Sciatic nerve (tissue), 2 donors: ENCODE data around the gene NFASC. TPM values are rescaled to one million over a fixed set of nuclear protein-coding genes. Genes with fewer than 3 reads are reported as not detected.

ENCODE experiments used
- ATAC-seq: fragments of 200-7000 bp; cut with Tn5 transposase; one replicate; pipeline ENCODE4 v1.9.1; 2020; ENCODE audit warnings: mild to moderate bottlenecking, moderate library complexity
- DNase-seq: peaks from one replicate; pipeline ENCODE4 v3.0.0-alpha.2; 2020; ENCODE audit warnings: low spot score
- intact Hi-C: fragments of 100-400 bp; cut with DNase I; formaldehyde crosslinking; loops from one replicate; pipeline ENCODE4 v1.14.2; 2022
- total RNA-seq: library from RNA; stranded (reverse); fragmentation: NEBNext Ultra II Directional; extraction: Animal tissue kit (Norgen Biotek cat#: 25700); gene quantifications from one replicate; pipeline ENCODE4 v1.2.1, GENCODE V29; 2021
- donor health status: DM: no; HTN: no; CAD: no.
- donor health status: DM: no; HTN: no; CAD: no.

The NFASC gene
- total RNA-seq, 1 donor from 2014 or later: 140 TPM

DNA sequence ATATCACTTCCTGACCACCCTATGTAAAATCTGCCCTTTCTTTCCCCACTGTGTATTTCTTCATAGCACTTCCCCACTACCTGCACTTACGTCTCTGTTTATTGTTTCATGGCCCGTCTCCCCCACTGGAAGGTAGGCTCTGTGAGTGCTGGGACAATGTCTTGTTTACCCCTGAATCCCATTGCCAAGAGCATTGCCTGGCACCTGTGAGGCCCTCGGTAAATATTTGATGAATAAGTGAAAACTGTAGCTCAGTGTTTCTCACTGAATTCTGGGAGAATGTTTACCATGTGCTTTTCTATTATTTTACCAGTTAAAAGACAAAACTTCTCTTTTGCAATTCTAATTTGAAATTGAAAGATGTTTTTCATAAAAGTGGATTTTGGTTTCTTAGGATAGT is 11.8 kb downstream of the NFASC start:
- intact Hi-C loops: no loop called here
- ATAC-seq: no peak
- DNase-seq: no peak

DNA sequence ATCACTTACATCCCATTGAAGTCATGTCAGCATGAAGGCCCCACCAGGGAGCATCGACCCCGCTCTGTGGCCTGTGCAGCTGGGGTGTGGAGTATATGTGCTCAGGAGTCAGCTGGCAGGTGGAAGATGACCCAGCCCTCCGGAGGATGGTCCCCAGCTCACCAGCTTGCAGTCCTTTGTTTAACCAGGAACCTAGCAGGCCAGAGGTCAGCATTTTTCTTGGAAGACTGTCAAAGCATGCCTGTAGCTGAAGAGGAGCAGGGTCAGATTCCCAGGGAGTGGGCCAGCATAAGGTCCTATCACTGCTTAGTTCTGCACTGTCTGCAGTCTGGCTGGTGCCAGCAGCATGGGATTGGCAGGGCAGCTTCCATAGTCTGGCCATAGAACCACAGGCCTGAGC is 12.7 kb downstream of the NFASC start:
- intact Hi-C loops: no loop called here
- ATAC-seq: no peak
- no peak for DNase-seq

DNA sequence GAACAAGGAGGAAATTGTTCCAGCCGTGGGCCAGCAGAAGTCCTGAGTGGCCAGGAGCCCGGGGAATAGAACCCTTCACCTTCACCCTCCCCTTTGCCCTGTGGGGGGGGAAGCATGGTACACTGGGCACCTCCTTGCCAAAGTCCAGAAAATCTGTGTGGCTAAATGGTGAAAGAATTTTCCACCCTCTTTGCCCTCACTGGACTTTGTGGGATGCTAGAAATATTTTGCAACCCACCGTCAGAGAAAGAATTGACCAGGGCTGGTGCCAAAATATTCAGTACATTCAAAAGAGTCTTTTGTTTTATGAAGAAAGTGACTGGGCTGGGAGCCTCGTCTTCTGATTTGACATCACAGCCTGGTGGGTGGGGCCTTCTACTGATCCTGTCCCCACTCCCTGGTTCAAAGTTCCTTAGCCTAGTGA is 14.6 kb downstream of the NFASC start:
- intact Hi-C loops: no loop called here
- DNase-seq: peak; percentile 80
- ATAC-seq: peak; percentile 89

GRCh38 chr1:204885790-204886189 is 15.1 kb downstream of the NFASC start:
- peak; percentile 76 for ATAC-seq

GRCh38 chr1:204887846-204888245 is 17.2 kb downstream of the NFASC start:
- DNase-seq: no peak
- no peak for ATAC-seq
- intact Hi-C loops: no loop called here

More at GRCh38 chr1:204885790-204886189, 15.1 kb downstream of the NFASC start:
- intact Hi-C loops: no loop called here
- no peak for DNase-seq

- intact Hi-C loops: no loop called here
- ATAC-seq (no peak), DNase-seq (no peak)
Measured at GRCh38 chr1:204888294-204888693, 17.6 kb downstream of the NFASC start.

DNA sequence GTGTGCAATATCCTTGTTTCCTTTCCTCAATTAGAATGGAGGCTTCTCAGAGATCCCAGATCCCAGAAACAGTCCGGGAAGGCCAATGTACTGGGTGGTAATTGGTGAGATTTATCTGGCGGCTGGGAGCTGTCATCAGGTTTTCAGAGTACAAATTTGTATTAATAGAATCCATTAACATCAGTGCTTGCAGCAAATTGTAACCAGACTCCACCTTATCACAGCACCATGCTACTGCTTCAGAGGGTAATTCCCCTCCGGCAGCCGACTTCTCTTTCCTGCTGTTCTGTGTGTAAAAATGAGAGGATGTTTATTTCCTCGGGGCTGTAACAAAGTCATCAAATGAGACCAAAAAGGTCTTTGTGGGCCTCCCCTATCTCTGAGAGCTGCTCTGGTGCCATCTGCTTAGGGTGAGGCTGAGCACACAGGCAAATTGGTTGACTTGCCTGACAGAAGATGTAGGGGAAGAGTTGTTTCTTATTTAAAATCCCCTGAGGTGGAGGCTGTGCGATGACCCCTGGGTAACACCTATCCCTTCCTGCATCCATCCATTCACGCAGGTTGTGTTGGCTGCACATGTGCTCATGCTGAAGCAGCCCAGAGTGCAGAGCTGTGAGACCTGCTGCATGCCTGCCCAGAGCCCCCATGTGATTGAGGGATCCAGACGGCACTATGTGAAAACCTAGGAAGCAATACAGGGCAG is 19.2 kb downstream of the NFASC start:
- DNase-seq (no peak), ATAC-seq (no peak)
- intact Hi-C loops: no loop called here

GRCh38 chr1:204891860-204892259 is 21.2 kb downstream of the NFASC start:
- ATAC-seq: no peak
- intact Hi-C loops: no loop called here

GRCh38 chr1:204894031-204894430 is 23.4 kb downstream of the NFASC start:
- DNase-seq (no peak), ATAC-seq (no peak)
- intact Hi-C loops: no loop called here

More at GRCh38 chr1:204891860-204892259, 21.2 kb downstream of the NFASC start:
- no peak for DNase-seq

GRCh38 chr1:204894606-204895005 is 23.9 kb downstream of the NFASC start:
- intact Hi-C loops: no loop called here
- no peak for ATAC-seq
- no peak for DNase-seq

GRCh38 chr1:204896023-204896422 is 25.4 kb downstream of the NFASC start:
- ATAC-seq (peak; percentile 41), DNase-seq (no peak)
- intact Hi-C loops: no loop called here

- intact Hi-C loops: no loop called here
- ATAC-seq (no peak), DNase-seq (no peak)
Measured at GRCh38 chr1:204896787-204897469, 26.3 kb downstream of the NFASC start.

GRCh38 chr1:204900721-204901120 is 30.1 kb downstream of the NFASC start:
- ATAC-seq (no peak), DNase-seq (no peak)
- intact Hi-C loops: no loop called here

DNA sequence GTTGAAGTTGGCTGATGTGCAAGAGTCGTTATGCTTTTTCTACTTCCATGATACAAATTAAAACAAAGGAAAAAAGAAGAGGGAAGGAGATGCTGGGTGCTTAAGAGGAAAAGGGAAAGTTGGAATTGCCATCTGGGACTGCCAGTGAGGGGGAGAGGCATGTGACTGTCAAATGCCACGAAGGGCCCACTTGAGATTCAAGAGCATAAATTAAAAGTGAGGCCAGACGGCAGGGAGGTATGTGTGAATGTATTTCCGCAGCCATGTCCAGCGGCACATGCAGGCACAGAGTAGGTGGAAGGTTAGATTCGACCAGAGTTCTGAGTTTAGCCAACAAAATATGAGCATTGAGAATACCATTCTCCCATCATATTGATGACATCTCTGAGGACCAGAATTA is 32.0 kb downstream of the NFASC start:
- intact Hi-C loops: no loop called here
- no peak for ATAC-seq
- no peak for DNase-seq

GRCh38 chr1:204904228-204904810 is 33.7 kb downstream of the NFASC start:
- intact Hi-C loops: no loop called here
- DNase-seq: no peak
- ATAC-seq: no peak

- ATAC-seq: no peak
- intact Hi-C loops: no loop called here
Measured at GRCh38 chr1:204909109-204909508, 38.4 kb downstream of the NFASC start.

GRCh38 chr1:204915861-204916495 is 45.3 kb downstream of the NFASC start:
- intact Hi-C loops: no loop called here
- ATAC-seq (no peak), DNase-seq (no peak)

More at GRCh38 chr1:204909109-204909508, 38.4 kb downstream of the NFASC start:
- DNase-seq: no peak

- DNase-seq (no peak), ATAC-seq (no peak)
- intact Hi-C loops: no loop called here
Measured at GRCh38 chr1:204917802-204918201, 47.1 kb downstream of the NFASC start.

DNA sequence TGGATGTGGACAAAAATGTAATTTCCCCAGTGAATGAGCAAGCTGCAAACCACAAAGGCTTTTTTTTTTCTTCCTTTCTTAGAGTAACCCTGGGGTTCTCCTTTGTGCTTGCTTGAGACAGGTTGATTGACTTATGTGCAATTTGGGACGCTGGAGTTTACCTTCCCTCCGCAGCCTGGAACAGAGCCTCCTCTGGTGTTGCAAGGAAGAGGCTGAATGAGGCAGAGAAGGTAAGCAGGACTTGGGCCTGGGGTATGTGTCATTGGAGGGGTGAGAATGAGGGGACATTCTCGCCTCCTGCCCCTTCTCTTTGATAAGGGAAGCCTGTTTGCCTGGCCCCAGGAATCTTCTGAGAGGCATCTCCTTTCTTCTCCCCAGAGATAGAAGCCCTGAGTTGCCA is 49.8 kb downstream of the NFASC start:
- no peak for ATAC-seq
- no peak for DNase-seq
- intact Hi-C loops: no loop called here

DNA sequence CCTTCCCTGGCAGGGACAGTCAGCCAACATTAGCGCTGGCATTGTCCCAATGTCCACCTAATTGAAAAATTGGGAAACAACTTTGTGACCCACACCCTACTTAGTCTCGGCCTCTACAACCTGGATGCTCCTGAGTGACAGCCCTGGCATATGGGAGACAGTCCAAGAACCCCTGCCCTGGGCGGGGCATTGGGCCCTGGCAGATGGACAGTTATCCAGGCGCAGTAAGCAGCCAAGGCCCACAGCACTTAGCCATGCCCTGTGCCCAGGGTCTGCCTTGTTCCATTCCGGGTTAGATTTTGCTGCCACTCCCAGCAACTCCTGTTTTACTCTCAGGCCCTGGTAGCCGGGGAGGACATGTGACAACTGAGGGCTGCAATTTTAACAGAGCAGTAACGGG is 50.3 kb downstream of the NFASC start:
- intact Hi-C loops: no loop called here
- DNase-seq (no peak), ATAC-seq (no peak)
